HG03354 (cell line): ENCODE measurements around the gene GNPDA1.

Experiments used
- ATAC-seq: cut with Tn5 transposase; IDR thresholded peaks from one replicate; pipeline ENCODE4 v1.9.1; 2021; ENCODE audit warnings: mild to moderate bottlenecking; ENCODE audit not compliant: unreplicated experiment, poor library complexity, severe bottlenecking

The GNPDA1 gene

DNA sequence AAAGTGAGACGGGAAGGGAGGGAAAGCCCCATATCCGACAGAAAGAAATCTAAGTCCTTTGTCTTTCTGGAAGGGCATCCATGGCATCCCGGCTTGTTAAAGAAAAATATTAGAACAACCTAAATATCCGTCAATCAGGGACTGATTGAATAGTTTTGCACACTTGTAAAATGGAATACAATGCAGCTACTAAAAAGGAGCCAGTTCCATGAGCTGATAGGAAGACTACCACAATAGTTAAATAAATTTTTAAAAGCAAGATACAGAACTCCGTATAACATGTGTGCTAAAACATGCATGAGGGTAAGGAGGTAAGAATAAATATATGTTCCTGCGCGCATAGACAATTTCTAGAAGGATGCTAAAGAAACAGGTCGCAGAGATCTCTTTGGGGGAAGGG lies 12.8 kb upstream of the GNPDA1 start:
- no peak for ATAC-seq

DNA sequence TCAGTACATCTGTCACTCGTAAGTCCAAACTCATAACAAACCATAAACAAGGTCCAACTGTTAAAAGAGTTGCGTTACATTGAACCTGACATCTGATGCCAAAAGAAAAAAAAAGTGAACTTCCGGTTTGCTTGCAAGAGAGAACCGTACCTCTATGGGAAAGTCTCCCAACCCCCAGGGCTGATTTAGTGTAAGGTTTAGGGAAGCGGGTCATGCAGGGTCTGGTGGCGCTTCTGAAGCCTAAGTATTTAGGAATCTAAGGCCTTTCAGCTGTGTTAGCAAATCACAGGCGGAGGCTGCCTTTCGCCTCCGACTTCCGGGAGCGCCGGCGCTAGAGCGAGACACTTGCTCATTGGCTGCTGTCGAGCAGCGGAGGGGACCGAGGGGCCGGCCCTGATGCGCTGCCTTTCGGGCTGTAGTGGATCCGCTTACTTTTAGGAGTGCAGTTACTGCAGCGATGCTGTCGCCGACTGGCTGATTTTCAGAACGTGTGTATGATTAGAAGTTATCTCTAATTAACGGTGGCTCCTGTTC lies 12.0 kb upstream of the GNPDA1 start:
- ATAC-seq = peak; percentile 100

DNA sequence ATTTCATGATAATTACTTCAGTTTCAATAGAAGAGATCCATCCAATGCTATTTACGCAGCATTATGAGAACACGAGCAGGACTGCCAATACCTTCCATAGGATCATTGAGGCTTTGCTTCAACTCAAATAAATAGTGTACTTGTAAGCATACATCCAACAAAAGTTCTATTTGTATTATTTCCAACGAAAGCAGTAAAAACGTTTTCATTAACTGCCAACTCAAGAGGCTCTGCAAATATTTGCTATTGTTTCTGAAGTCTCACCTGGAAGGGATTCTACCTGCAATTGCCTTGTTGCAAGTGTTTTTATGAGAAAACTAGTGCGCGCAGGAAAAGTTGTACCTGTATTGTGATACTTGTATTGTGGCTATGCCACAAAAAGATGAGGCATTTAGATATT lies 11.0 kb upstream of the GNPDA1 start:
- no peak for ATAC-seq

DNA sequence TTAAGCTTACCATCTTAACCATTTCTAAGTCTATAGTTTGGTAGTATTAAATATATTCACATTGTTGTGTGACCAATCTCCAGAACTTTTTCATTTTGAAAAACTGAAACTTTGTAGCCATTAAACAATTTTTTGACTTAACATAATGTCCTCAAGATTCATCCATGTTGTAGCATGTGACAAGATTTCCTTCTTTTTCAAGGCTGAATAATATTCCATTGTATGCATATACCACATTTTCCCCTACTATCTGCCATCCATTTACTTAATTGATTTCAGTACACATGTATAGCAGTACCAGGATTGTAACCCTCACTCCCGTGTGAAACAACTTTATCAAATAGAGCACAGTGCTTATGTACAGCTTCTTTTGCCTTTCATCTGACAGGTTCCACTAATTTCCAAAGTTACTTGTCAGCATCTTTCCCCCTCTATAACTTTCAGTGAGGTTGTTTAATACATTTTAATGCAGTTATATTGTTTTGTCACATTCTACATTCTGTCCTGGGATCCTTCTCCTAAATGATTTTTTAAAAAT lies 7.4 kb upstream of the GNPDA1 start:
- ATAC-seq = no peak

DNA sequence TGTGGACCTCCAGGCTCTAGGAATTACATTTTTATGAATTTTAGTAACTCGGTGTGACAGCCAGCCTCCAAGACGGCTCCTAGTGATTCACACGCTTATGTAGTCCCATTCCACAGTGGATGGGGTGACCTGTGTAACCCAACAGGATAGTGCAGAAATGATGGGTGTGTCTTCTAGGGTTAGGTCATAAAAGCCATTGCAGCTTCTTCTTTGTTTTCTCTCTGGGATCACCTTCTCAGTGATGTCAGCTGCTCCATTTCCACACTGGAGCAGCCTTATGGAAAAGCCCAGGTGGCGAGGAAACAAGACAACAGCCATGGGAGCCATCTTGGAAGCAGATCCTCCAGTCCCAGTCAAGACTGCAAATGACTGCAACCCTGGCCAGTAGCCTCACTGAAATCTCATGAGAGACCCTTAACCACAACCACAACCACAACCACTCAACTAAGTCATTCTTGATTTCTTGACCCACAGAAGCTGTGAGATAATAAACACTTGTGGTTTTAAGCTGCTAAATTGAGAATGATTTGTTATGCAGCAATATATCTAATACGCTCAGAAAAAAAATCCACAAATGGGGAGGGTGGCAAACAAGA lies 5.1 kb upstream of the GNPDA1 start:
- ATAC-seq = peak; percentile 41

DNA sequence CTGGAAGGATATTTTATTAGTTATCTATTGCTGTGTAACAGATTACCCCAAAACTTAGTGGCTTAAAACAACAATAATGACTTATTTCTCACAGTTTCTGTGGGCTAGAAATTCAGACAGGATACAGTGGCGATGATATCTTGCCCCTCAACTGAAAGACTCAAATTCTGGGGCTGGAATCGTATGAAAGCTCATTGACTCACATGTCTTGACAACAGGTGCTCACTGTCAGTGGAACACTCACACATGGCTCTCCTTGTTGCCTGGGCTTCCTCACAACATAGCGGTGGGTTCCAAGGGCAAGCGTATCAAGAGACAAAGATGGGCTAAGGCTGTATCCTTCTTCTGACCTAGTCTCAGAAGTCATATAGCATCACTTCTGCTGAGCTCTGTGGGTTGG lies 3.7 kb upstream of the GNPDA1 start:
- ATAC-seq = peak; percentile 50

DNA sequence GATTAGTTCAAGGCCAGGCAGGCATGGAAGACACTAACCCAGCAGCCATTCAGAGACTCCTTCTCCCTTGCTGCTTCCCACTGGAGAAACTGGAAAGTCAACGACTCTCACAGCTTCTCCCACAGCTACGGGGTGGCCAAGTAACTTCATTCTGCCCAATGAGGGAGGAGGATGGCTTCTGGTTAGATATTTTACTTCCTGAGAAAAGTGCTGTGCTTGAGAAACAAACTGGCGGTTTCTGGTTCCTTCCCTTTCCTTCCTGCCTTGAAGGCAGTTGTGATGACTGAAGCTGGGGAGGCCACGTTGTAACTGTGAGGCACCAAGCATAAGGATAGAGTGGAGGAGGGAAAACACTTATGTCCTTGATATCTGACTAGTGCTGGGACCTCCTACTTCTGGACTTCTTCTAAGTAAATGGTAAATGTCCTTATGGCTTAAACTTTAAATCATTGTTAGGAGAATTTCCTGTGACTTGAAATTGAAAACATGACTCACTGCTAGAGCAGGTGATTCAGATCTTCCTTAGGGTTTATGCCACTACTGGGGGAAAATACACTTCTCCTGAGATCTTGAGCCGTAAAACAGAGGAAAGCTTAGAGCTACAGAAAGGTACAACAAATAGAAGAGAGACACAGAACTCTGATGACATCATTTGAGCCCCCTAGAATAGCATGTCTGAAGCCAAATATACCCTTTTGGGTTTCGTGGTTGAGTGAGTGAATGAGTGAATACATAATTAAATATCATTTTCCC lies 3.1 kb upstream of the GNPDA1 start:
- ATAC-seq = peak; percentile 44

DNA sequence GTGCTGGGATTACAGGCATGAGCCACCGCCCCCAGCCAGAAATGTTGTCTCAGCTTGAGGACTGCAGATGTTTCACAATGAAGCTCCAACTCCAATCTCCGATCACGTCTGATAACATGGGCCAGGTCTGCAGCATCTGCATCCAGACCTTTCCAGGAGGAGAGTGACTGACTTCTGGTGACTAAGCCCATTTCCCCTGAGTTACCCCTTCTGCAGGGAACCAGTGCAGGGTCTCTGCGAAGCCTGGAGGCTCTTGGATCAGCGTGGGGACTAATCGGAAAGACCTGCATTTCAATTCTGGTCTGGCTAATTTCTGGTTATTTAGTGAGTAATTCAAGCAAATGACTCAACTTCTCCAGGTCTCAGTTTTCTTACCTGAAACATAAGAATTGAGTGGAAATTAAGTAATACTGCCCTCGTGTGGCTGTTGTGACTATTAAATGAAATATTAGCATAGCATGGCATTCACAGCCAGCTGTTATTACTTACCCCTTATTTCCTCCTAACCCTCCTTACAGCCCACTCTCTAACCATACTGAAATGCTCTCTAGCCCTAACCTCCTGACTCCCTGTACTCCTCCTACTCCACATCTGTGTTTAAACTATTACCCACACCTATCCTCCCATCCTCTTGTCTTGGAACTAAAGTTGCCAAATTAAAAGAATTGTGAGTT lies 2.2 kb upstream of the GNPDA1 start:
- ATAC-seq = peak; percentile 35

DNA sequence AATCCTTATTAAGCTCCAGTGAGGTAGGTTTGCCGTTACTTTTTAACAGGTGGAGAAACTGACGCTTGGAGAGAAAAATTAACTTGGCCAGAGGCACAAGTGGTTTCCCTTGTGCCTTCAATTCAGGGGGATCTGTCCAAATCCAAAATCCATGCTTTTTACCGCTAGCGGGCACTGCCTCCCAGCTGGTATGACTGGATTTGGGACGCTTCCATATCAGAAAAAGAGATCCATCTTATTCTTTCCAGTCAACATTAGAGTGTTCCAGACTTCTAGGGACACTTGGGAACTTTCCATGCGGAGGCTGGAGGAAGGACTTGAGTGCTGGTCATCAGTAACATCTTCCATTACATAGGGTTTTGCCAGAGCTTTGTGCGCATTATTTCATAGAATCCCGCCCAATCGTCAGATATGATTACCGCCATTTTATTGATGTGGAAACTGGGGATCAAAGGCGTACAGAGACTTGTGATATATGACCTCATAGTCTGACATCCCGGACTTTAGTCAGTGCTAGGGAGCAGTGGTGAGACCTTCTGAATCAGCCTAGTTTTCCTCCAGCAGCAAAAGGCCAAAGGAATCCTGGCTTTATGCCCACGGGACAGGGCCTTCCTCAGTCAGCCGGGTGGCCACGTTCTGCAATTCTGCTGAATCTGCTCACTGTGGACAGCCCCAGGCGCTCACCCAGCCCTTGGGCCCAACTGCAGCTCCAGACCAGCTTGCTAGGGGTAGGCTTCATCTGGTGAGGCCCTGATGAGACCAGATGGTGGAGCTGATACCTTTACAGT lies 1.1 kb upstream of the GNPDA1 start:
- ATAC-seq = no peak

DNA sequence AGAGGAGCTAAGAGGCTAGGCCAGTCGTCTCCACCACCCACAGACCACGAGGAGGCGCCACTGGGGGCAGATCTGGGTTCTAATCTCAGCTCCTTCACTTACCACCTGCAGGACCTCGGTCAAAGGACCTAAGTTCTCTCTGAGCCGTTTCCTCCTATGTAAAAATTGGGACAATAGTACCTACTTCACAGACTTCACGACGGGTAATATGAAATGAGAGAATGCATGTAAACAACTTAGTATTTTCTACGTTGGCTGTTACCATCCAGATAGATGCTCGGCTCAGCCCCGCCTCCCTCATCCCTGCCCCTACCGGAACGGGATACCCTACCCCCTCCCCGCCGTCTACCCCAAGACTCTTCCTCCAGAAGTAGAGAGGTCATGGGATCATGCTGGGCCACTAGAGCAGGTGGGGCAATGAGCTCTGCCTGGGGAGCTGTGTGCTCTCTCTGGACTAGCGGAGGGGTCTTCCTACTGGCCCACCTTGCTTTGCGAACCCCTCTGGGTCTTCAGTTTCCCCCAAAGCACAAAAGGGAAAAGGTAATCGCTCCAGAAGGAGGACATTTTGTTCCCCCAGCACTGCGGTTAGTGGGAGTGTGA lies 541 bp downstream of the GNPDA1 start:
- no peak for ATAC-seq

DNA sequence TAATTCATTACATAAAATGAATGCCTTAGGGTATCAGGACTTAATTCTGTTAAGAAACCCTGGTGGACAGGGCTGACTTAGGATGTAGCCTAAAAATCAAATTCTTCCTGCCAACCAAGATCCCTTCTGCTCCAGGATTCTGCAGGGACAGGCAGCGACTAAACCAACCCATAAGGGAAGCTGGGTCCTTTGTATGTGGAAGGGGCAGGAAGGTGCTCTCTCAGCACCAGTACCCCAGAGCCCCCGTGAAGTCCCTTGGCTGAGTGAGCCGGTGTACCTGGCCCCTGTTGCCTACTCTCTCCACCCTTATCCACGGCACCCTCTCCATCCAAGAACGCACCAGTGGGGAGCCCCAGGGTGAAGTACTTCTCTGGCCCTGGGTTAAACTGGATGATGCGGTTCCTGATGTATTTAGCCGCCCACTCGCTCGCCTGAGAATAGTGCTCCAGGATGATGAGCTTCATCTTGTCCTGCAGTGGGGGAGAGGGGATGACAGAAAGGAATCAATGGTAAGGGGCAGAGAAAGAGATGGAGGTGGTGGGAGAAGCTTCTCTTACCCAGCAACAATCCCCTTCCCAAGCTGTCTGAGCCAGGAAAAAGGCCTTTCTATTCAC lies 1.1 kb downstream of the GNPDA1 start:
- no peak for ATAC-seq

DNA sequence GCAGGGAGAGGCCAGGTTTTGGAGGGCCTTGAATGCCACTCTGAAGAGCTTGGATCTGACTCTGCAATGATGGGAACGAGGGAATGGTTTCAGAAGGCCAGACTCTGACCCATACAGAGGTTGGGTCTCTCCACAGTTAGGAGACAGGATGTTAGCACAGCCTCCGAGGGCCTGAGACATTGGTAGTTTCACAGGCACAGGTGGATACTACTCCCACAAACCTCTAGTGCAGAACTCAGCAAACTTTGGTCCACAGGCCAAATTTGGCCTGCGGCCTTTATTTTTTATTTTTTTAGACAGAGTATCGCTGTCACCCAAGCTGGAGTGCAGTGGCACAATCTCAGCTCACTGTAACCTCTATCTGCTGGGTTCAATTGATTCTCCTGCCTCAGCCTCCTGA lies 2.9 kb downstream of the GNPDA1 start:
- ATAC-seq = no peak

DNA sequence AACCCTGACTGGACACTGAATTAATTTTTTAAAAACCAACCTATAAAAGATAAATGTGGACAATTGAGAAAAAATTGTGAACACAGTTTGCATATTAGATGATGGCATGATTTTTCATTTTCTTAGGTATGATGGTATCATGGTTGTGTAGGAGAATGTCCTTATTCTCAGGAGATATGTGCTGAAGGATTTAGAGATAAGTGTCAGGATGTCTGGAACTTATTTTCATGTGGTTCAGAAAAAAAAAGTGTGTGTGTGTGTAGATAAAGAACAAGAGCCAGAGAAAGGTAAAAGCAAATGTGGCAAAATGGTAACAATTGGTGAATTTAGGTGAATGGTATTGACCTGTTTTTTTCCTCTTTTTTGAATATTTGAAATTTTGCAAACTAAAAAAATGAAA lies 4.0 kb downstream of the GNPDA1 start:
- no peak for ATAC-seq

DNA sequence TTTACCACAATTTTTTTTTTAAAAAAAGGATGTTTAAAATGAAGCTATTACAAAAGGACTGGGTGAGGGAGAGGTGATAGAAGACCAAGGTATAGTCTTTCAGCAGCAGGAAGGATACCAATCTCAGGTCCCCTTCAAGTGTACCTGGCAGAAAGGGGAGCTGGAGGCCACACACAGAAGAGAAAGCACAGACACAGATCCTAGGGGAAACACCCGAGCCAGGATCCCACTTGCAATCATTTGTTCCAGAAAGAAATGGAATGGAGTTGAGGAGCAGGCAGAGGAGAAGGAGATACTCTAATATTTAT lies 5.6 kb downstream of the GNPDA1 start:
- no peak for ATAC-seq

DNA sequence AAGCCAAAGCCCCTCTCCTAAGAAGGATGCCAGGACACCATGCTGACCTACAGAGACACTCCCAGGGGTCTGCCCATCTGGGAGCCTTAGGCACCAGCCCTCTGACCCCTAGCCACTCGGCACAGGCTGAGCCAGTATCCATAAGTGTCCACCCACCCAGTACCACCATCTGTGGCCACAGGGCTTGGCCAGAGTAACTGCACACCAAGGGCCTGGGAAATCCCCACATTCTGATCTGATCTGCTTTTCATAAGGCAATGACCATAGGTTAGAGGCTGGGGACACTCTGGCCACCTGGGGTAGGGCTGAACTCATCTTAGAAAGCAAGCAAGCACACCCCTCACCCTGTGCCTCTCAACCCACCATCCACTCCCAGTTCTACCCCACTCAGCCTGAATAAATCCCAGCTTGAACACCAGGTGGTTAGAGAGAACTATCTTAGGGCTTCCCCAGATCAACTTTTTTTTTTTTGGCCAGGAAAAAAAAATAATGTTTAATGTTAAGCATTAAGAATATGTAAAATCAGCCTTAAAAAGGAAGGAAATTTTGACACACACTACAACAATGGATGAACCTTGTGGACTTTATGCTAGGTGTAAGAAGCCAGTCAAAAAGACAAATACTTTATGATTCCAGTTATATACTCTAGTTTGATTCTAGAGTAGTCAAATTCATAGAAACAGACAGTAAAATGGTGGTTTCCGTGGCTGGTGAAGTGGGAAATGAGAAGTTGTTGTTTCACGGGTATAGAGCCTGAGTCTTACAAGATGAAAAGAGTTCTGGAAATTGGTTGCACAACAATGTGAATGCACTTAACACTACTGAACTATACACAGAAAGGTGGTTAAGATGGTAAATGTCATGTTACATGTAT lies 6.2 kb downstream of the GNPDA1 start:
- ATAC-seq = peak; percentile 52

DNA sequence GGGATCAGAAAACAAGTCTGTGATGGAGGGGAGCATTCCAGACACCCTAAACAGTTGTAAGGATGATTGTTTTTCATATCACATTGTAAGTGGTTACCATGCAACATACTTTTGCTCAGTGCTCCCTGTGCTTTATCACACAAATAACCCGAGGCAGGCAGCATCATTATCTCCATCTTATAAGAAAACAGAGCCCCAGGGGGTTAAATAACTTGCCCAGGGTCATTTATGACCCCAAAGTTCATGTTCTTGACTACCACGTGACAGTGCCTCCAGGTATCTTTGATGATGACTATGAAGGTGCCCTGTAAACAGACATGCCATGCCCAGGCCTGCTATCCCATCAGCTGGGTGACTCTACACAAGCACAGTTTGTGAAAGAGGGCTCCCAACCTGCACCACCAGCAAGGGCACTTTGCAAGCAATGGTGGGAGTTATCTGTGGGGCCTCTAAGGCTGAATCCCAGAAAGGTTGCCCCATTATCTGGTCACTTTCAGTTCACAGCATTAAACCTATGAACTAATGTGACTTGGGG lies 9.5 kb downstream of the GNPDA1 start:
- ATAC-seq = no peak

DNA sequence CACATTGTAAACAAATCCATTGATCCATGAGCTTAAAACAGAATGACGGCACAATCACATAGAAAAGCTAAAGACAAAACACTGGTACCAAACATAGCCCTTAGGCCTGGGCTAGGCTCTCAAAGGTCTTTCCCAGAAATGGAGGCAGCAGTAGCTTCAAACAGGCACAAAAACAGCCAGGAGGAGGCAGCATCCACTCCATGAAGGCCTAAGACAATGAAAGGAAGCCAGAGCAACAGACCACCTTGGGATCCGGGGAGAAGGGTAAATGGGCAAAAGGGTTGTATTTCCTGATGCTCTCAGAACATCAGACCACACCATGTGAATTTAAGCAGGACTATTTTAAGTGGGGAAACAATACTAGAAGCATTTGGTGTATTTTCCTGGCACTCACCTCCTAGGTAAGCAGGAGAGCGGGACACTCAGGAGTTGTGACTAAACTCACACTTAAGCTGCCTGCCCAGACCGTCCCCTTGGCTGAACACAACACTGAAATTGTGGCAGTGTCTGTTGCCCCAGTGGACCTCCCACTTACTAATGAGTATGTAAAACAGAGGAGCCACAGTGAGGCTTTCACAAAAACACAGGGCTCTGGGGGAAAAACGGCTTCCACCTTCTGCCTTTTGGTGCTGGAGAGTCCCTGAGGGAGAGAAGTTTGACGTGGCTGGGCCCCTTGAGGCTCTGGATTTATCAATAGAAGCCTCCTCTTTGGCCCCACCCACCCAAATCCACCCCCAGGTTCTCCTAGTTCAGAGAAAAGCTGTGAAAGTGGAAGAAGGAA lies 11.9 kb downstream of the GNPDA1 start:
- ATAC-seq = no peak
